D721Med (cell line): ENCODE measurements around the gene CNTN4.
"Not testable (repeated sequence)": the region's sequence is repeated elsewhere in the genome, so short reads cannot be mapped to it uniquely, and the experiment has no call there.

ENCODE experiments used
- DNase-seq: peaks from one replicate; pipeline ENCODE4 v3.0.0; 2011; ENCODE audit warnings: low spot score; ENCODE audit not compliant: insufficient read length
- FAIRE-seq: peaks from 2 replicates; lab custom pipeline; 2011; peaks lifted over from hg19 to GRCh38; lab: Jason Lieb, UNC
- CTCF ChIP-seq: IDR thresholded peaks from 2 replicates; pipeline ENCODE4 v1.5.1; 2012; ENCODE audit warnings: mild to moderate bottlenecking, control low read depth; ENCODE audit not compliant: insufficient read depth; ENCODE audit errors: missing control alignments

Gene CNTN4

DNA sequence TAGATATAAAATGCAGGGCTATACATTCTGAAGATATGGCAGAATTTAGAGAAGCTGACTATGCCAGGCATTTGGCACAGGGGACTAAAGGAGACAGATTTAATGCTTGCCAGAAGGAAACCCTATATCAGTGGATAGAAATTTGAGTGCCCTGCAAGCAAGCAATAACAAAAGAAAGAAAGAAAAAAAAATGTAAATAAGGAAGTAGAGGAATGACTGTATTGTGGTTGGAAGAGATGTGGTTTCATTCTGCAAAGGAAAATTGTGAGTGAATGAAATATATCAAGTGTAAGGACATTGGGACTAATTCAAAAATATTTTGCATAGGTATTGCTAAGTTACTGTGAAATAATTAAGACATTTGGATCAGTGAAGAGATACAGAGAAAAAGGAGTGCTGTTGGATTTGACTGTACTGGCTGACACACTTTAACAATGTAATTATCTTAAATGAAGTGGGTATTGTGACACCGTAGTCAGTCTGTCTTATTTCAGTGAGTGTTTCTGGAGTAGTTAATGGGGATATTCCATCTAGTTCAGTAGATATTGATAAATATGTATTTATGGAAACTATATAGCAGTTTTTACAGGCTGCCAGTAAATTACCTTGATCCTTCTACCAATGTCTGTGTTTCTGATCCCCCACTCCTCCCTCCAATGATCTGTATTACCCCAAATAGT lies 418.2 kb downstream of the CNTN4 start:
- no peak for DNase-seq
- no peak for TF ChIP-seq CTCF
- FAIRE-seq = no peak

- FAIRE-seq (peak; percentile 25), DNase-seq (no peak)
- no peak for TF ChIP-seq CTCF
Observed at GRCh38 chr3:2517500-2518172, 419.0 kb downstream of the CNTN4 start.

DNA sequence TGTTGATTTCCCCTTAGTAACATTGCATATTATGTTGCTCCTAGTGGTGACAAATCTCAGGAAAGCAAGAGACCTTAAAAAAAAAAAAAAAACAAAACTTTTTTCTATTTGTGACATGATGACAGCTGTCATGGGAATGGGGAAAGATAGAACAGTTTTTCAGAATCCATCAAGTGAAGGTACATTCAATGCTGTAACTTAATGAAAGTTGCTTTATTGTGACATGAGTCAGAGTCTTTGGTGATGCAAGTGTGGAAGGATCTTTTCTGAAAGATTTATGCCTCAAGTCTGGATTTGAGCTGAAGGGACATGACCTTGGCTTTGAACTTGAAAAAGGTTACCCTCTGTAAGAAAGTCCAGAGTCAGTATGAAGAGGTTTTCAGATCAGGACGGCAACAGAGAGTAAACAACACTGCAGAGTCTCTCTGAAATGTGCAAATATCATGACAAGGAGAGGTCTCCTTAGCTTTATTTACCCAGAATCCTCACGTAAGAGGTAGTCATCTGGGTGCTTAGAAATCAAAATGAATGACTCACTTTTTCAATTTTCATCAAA lies 424.7 kb downstream of the CNTN4 start:
- TF ChIP-seq CTCF = no peak
- no peak for FAIRE-seq
- no peak for DNase-seq

- DNase-seq (no peak), FAIRE-seq (no peak)
Observed at GRCh38 chr3:2525968-2526367, 427.3 kb downstream of the CNTN4 start.

GRCh38 chr3:2526926-2527325 lies 428.3 kb downstream of the CNTN4 start:
- DNase-seq = no peak
- no peak for FAIRE-seq
- no peak for TF ChIP-seq CTCF

More at GRCh38 chr3:2525968-2526367, 427.3 kb downstream of the CNTN4 start:
- TF ChIP-seq CTCF = no peak

- FAIRE-seq, DNase-seq: not testable (repeated sequence)
Observed at GRCh38 chr3:2527328-2527727, 428.7 kb downstream of the CNTN4 start.

GRCh38 chr3:2534767-2535166 lies 436.1 kb downstream of the CNTN4 start:
- FAIRE-seq = not testable (repeated sequence)

DNA sequence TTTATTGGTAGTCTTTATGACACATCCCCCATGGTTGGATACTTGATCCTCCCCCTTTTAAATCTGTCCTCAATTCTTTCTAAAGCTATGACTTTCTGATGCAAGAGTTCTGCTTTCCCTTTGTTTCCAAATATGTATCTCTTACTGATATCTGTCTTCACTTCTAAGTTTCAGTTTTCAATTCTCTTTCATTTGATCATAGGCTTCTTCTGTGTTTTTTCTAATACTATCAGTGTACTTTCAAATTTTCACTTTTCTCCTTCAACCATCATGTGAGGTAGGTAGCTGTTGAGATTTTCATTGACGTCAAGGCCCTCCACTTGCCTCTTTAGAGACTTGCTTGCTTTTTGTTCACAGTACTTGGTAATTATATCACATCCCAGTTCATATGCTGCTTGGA lies 436.5 kb downstream of the CNTN4 start:
- no peak for TF ChIP-seq CTCF
- DNase-seq (no peak), FAIRE-seq (no peak)

More at GRCh38 chr3:2534767-2535166, 436.1 kb downstream of the CNTN4 start:
- DNase-seq = not testable (repeated sequence)
